ENCODE data around the gene NR2C1.

NR2C1 gene

GRCh38 chr12:95072900-95073697, at the start of gene NR2C1:
NR2C1 (minus strand) TSS chr12:95073618; CDS start chr12:95067384, 6,234 bp downstream.
- H3K27me3 ChIP-seq = no peaks in the 10 kb centered on the region
- H3K4me1 ChIP-seq = peaks cover 12% of the 10 kb centered on the region
- peak within 1 kb of the TSS; percentile 89 for H3K4me2 ChIP-seq
- no peak for TF ChIP-seq Cebpa-rat (IDR thresholded peaks at IDR 0.05)
- peak within 1 kb of the TSS; percentile 79 for H3K27ac ChIP-seq
- peak within 1 kb of the TSS; percentile 91 for H3K4me3 ChIP-seq
- H3K9me3 ChIP-seq = no peaks in the 10 kb centered on the region
- peak within 1 kb of the TSS; percentile 82 for H3K9ac ChIP-seq
- H3K36me3 ChIP-seq = peaks cover 22% of the 10 kb centered on the region
- peaks cover 30% of the 10 kb centered on the region for H4K20me1 ChIP-seq

GRCh38 chr12:95118788-95119179, 45.4 kb upstream of the NR2C1 start:
- no peaks in the 10 kb centered on the region for H3K4me1 ChIP-seq
- no peak overlapping the region for H3K4me3 ChIP-seq
- no peaks in the 10 kb centered on the region for H4K20me1 ChIP-seq
- H3K9me3 ChIP-seq = no peaks in the 10 kb centered on the region
- no peak overlapping the region for H3K27ac ChIP-seq
- H3K4me2 ChIP-seq = no peak overlapping the region
- no peaks in the 10 kb centered on the region for H3K36me3 ChIP-seq
- no peaks in the 10 kb centered on the region for H3K27me3 ChIP-seq
- no peak for TF ChIP-seq Cebpa-rat (IDR thresholded peaks at IDR 0.05)
- no peak overlapping the region for H3K9ac ChIP-seq

- no peak overlapping the region for H3K4me3 ChIP-seq
- no peaks in the 10 kb centered on the region for H3K4me1 ChIP-seq
- no peak overlapping the region for H3K27ac ChIP-seq
- H3K9me3 ChIP-seq = no peaks in the 10 kb centered on the region
- H3K36me3 ChIP-seq = 0 out of 2 replicates have a peak, but pooled peaks cover 1% of the 10 kb centered on the region
- TF ChIP-seq Cebpa-rat (IDR thresholded peaks at IDR 0.05) = no peak
- H3K27me3 ChIP-seq = no peaks in the 10 kb centered on the region
- H4K20me1 ChIP-seq = no peaks in the 10 kb centered on the region
- H3K9ac ChIP-seq = no peak overlapping the region
- no peak overlapping the region for H3K4me2 ChIP-seq
Observed at GRCh38 chr12:95118138-95118787, 44.8 kb upstream of the NR2C1 start.

- Histone ChIP-seq H3K4me3 (no peak overlapping the region), H3K4me2 (no peak overlapping the region)
Observed at GRCh38 chr12:95117178-95117599, 43.8 kb upstream of the NR2C1 start.

GRCh38 chr12:95116773-95117172, 43.4 kb upstream of the NR2C1 start:
- Histone ChIP-seq H3K9ac (no peak overlapping the region), H3K4me2 (no peak overlapping the region), H4K20me1 (no peaks in the 10 kb centered on the region), H3K4me3 (no peak overlapping the region), H3K9me3 (no peaks in the 10 kb centered on the region), H3K36me3 (0 out of 2 replicates have a peak, but pooled peaks cover 7% of the 10 kb centered on the region), H3K27me3 (no peaks in the 10 kb centered on the region), H3K4me1 (peaks cover 4% of the 10 kb centered on the region), H3K27ac (no peak overlapping the region)
- no peak for TF ChIP-seq Cebpa-rat (IDR thresholded peaks at IDR 0.05)

More at GRCh38 chr12:95117178-95117599, 43.8 kb upstream of the NR2C1 start:
- H3K4me1 ChIP-seq = no peaks in the 10 kb centered on the region
- H3K27me3 ChIP-seq = no peaks in the 10 kb centered on the region
- no peaks in the 10 kb centered on the region for H3K9me3 ChIP-seq
- no peak overlapping the region for H3K27ac ChIP-seq
- no peak for TF ChIP-seq Cebpa-rat (IDR thresholded peaks at IDR 0.05)
- H3K9ac ChIP-seq = no peak overlapping the region
- H3K36me3 ChIP-seq = 0 out of 2 replicates have a peak, but pooled peaks cover 7% of the 10 kb centered on the region
- no peaks in the 10 kb centered on the region for H4K20me1 ChIP-seq

GRCh38 chr12:95116341-95116740, 42.9 kb upstream of the NR2C1 start:
- no peak overlapping the region for H3K4me2 ChIP-seq
- no peak overlapping the region for H3K27ac ChIP-seq
- TF ChIP-seq Cebpa-rat (IDR thresholded peaks at IDR 0.05) = no peak
- H3K9me3 ChIP-seq = no peaks in the 10 kb centered on the region
- H3K9ac ChIP-seq = no peak overlapping the region
- H3K4me3 ChIP-seq = no peak overlapping the region
- H3K4me1 ChIP-seq = peaks cover 8% of the 10 kb centered on the region
- H4K20me1 ChIP-seq = no peaks in the 10 kb centered on the region
- H3K27me3 ChIP-seq = no peaks in the 10 kb centered on the region
- 0 out of 2 replicates have a peak, but pooled peaks cover 7% of the 10 kb centered on the region for H3K36me3 ChIP-seq

- no peak for TF ChIP-seq Cebpa-rat (IDR thresholded peaks at IDR 0.05)
- H3K9me3 ChIP-seq = no peaks in the 10 kb centered on the region
- H3K9ac ChIP-seq = no peak overlapping the region
- H3K4me1 ChIP-seq = peaks cover 13% of the 10 kb centered on the region
- H4K20me1 ChIP-seq = no peaks in the 10 kb centered on the region
- H3K36me3 ChIP-seq = 0 out of 2 replicates have a peak, but pooled peaks cover 7% of the 10 kb centered on the region
- H3K4me3 ChIP-seq = no peak overlapping the region
- no peak overlapping the region for H3K4me2 ChIP-seq
- H3K27me3 ChIP-seq = no peaks in the 10 kb centered on the region
- H3K27ac ChIP-seq = no peak overlapping the region
Observed at GRCh38 chr12:95115641-95116040, 42.2 kb upstream of the NR2C1 start.

- Histone ChIP-seq H3K4me2 (no peak overlapping the region), H3K9ac (no peak overlapping the region), H3K27ac (no peak overlapping the region), H3K27me3 (no peaks in the 10 kb centered on the region), H4K20me1 (no peaks in the 10 kb centered on the region), H3K9me3 (no peaks in the 10 kb centered on the region), H3K36me3 (0 out of 2 replicates have a peak, but pooled peaks cover 7% of the 10 kb centered on the region), H3K4me3 (no peak overlapping the region), H3K4me1 (peaks cover 13% of the 10 kb centered on the region)
- no peak for TF ChIP-seq Cebpa-rat (IDR thresholded peaks at IDR 0.05)
Observed at GRCh38 chr12:95114766-95115405, 41.5 kb upstream of the NR2C1 start.

- Histone ChIP-seq H3K9ac (no peak overlapping the region), H3K27me3 (no peaks in the 10 kb centered on the region), H3K4me2 (no peak overlapping the region), H3K27ac (no peak overlapping the region), H4K20me1 (no peaks in the 10 kb centered on the region), H3K9me3 (no peaks in the 10 kb centered on the region), H3K4me3 (no peak overlapping the region), H3K36me3 (peaks cover 13% of the 10 kb centered on the region; the same call in 1 of the 2 replicates), H3K4me1 (peaks cover 32% of the 10 kb centered on the region)
- TF ChIP-seq Cebpa-rat (IDR thresholded peaks at IDR 0.05) = no peak
Observed at GRCh38 chr12:95107362-95107761, 33.9 kb upstream of the NR2C1 start.

Measured in BLaER1 (cell line).